ENCODE data around the gene SLC9A8. TPM values are rescaled to one million over a fixed set of nuclear protein-coding genes. Genes with fewer than 3 reads are reported as not detected.
A peak's percentile ranks its signal among the peaks of the same experiment; 100 is the strongest.

Gene SLC9A8
- total RNA-seq, 1 experiment from 2014 or later, result 7.5 TPM

GRCh38 chr20:49887251-49888211 lies 74.9 kb downstream of the SLC9A8 start:
- Histone ChIP-seq H2BK12ac (ENCODE audit: insufficient read length, low read depth, low read length) (no peak overlapping the region), H2BK20ac (ENCODE audit: low read depth, low read length, poor library complexity, severe bottlenecking) (no peak overlapping the region), H3K23me2 (ENCODE audit: insufficient read length, low read depth, low read length, poor library complexity, severe bottlenecking) (no peaks in the 10 kb centered on the region), H2BK15ac (ENCODE audit: low read depth, low read length) (no peak overlapping the region), H2BK5ac (ENCODE audit: insufficient read length, low read length) (no peak overlapping the region), H3K23ac (ENCODE audit: insufficient read length, low read depth, low read length) (no peak overlapping the region), H4K5ac (ENCODE audit: insufficient read length, low read depth, low read length) (no peak overlapping the region), H3K79me2 (ENCODE audit: insufficient read depth, low read length) (no peaks in the 10 kb centered on the region), H3K14ac (ENCODE audit: insufficient read depth, low read length) (no peak overlapping the region), H3K4me2 (ENCODE audit: insufficient read depth, insufficient read length, low read length) (no peak overlapping the region), H3K4me1 (ENCODE audit: insufficient read depth, low read length) (no peaks in the 10 kb centered on the region), H2AFZ (ENCODE audit: low read length) (no peak overlapping the region), H4K8ac (replicated peaks; ENCODE audit: insufficient read length, low read depth, low read length) (no peak overlapping the region), H3K27ac (ENCODE audit: insufficient read length, low read depth, low read length) (no peak overlapping the region), H3K9me3 (ENCODE audit: control insufficient read depth, low read depth, low read length) (no peaks in the 10 kb centered on the region), H3K18ac (ENCODE audit: insufficient read length, low read depth, low read length) (no peak overlapping the region), H4K91ac (ENCODE audit: insufficient read length, low read depth, low read length) (no peak overlapping the region), H4K20me1 (ENCODE audit: control insufficient read depth, insufficient read depth, insufficient read length) (no peaks in the 10 kb centered on the region), H3K27me3 (ENCODE audit: insufficient read depth, low read length) (no peaks in the 10 kb centered on the region), H3T11ph (ENCODE audit: low read length) (no peak overlapping the region), H3K56ac (ENCODE audit: insufficient read length, low read depth, low read length) (no peak overlapping the region), H3K4ac (ENCODE audit: low read depth, low read length) (no peak overlapping the region), H3K79me1 (ENCODE audit: insufficient read depth, low read depth, low read length, poor library complexity, severe bottlenecking) (no peaks in the 10 kb centered on the region), H3K9ac (ENCODE audit: extremely low read depth, insufficient read length, low read length) (no peak overlapping the region), H2BK120ac (ENCODE audit: low read depth, low read length, poor library complexity, severe bottlenecking) (no peak overlapping the region), H2AK5ac (ENCODE audit: insufficient read length, low read length) (no peak overlapping the region)
- Mint-ChIP-seq H3K4me3 (peak overlapping the region in 1 of 2 experiments; percentile 52; a peak in 1 of 5 replicates), H3K36me3 (ENCODE audit: insufficient read depth in 1 of 3, low read depth in 3 of 3) (peaks cover 3 to 22% (median 19%) of the 10 kb centered on the region in 3 experiments; a peak in 6 of 7 replicates), H3K27me3 (ENCODE audit: low read depth) (peaks cover 1% of the 10 kb centered on the region), H3K27ac (peak overlapping the region; percentile 61 to 96 (median 68); a peak in 3 of 7 replicates), H3K9me3 (no peaks in the 10 kb centered on the region), H3K4me1 (peaks cover 26 to 46% of the 10 kb centered on the region in 2 experiments)
- DNase-seq, result no peak
- no peak for TF ChIP-seq CTCF (conservative IDR thresholded peaks at IDR 0.05)
- WGBS (ENCODE audit: extremely low coverage, insufficient read length, low lambda C conversion rate), result no CpG with 5 or more reads among the region's 32 CpGs

Data from H9 (cell line).